GM18520 (cell line): ENCODE results near the gene ZMYM1.
"Not testable (repeated sequence)": the region's sequence is repeated elsewhere in the genome, so short reads cannot be mapped to it uniquely, and the experiment has no call there.

Experiments
- ATAC-seq: cut with Tn5 transposase; IDR thresholded peaks from one replicate; pipeline ENCODE4 v1.9.1; 2021; ENCODE audit not compliant: unreplicated experiment

Gene ZMYM1

GRCh38 chr1:35073265-35073811 is 5.8 kb upstream of the ZMYM1 start:
- ATAC-seq, result no peak

DNA sequence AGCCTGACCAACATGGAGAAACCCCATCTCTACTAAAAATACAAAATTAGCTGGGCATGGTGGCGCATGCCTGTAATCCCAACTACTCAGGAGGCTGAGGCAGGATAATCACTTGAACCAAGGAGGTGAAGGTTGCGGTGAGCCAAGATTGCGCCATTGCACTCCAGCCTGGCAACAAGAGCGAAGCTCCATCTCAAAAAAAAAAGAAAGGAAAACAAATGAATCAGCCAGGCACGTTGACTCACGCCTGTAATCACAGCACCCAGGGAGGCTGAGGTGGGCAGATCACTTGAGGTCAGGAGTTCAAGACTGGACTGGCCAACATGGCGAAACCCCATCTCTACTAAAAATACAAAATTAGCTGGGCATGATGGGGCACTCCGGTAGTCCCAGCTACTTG is 2.8 kb upstream of the ZMYM1 start:
- not testable (repeated sequence) for ATAC-seq

GRCh38 chr1:35080171-35080854 is 1.1 kb downstream of the ZMYM1 start:
- no peak for ATAC-seq

GRCh38 chr1:35085421-35085820 is 6.2 kb downstream of the ZMYM1 start:
- no peak for ATAC-seq

GRCh38 chr1:35097224-35097623 is 18.0 kb downstream of the ZMYM1 start:
- no peak for ATAC-seq

- no peak for ATAC-seq
Measured at GRCh38 chr1:35111106-35111505, 31.9 kb downstream of the ZMYM1 start.

GRCh38 chr1:35112668-35113067 is 33.5 kb downstream of the ZMYM1 start:
- ATAC-seq, result no peak

DNA sequence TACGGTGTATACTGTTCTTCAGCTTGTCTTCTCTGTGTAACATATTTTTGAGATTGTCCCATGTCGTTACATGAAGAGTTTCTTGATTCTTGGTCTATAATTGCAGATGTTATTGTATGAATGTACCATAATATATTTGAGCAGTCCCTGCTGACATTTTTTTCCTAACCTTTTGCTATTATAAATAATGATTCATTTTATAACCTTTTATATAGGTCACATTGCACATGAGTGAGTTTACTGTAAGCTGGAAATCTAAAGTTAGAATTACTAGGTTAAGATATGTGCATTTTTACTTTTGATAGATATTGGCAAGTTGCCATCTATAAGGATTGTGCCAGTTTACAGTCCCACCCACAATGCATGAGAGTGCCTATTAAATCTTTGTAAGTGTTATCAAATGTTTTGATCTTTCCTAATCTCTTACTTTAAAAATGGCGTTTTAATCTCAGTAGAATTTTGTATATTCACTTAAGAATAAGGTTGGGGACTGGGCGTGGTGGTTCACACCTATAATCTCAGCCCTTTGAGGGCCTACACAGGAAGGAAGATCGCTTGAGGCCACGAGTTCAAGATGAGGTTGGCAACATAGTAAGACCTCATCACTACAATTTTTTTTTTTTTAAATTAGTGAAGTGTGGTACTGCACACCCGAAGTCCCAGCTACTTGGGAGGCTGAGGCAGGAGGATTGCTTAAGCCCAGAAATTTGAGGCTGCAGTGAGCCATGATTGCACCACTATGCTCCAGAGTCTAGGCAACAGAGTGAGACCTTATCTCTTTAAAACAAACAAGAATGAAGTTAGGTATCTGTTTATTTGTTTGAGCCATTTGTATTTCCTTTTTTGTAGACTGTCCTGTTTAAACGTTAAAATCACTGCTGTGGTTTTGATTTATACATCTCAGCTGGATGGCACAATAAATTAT is 36.5 kb downstream of the ZMYM1 start:
- ATAC-seq, result no peak

GRCh38 chr1:35120458-35121133 is 41.4 kb downstream of the ZMYM1 start:
- ATAC-seq, result no peak

GRCh38 chr1:35122311-35122710 is 43.1 kb downstream of the ZMYM1 start:
- ATAC-seq, result no peak

GRCh38 chr1:35126546-35126945 is 47.4 kb downstream of the ZMYM1 start:
- ATAC-seq, result no peak

GRCh38 chr1:35129080-35129479 is 49.9 kb downstream of the ZMYM1 start:
- no peak for ATAC-seq

- no peak for ATAC-seq
Measured at GRCh38 chr1:35136780-35137179, 57.6 kb downstream of the ZMYM1 start.

DNA sequence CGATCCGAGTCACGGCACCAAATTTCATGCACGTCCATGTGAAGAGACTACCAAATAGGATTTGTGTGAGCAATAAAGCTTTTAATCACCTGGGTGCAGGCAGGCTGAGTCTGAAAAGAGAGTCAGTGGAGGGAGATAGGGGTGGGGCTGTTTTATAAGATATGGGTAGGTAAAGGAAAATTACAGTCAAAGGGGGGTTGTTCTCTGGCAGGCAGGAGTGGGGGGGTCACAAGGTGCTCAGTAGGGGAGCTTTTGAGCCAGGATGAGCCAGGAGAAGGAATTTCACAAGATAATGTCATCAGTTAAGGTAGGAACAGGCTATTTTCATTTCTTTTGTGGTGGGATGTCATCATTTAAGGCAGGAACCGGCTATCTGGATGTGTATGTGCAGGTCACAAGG is 58.4 kb downstream of the ZMYM1 start:
- not testable (repeated sequence) for ATAC-seq

DNA sequence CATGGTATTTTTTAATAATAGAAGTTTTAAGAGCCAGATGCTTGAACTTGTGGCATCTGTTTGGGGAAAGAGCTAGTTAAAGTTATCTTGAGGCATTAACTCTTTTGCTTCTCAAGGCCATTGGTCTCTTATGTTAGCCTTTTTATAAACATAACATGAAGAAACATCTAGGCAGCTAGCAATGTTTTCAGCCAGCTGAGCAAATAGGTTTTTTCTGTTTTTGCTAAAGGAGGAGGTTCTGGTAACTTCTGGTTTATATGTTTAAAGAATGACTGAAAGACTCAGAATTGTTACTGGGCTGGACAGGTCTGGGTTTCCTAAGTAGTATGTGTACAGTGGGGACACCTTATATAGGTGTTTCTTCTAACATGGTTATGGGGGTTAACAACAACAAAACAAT is 63.1 kb downstream of the ZMYM1 start:
- ATAC-seq, result not testable (repeated sequence)

GRCh38 chr1:35142728-35143127 is 63.5 kb downstream of the ZMYM1 start:
- not testable (repeated sequence) for ATAC-seq

- no peak for ATAC-seq
Measured at GRCh38 chr1:35143737-35144508, 64.7 kb downstream of the ZMYM1 start.

- ATAC-seq, result not testable (repeated sequence)
Measured at GRCh38 chr1:35145892-35146549, 66.8 kb downstream of the ZMYM1 start.

GRCh38 chr1:35151220-35151619 is 72.0 kb downstream of the ZMYM1 start:
- no peak for ATAC-seq

DNA sequence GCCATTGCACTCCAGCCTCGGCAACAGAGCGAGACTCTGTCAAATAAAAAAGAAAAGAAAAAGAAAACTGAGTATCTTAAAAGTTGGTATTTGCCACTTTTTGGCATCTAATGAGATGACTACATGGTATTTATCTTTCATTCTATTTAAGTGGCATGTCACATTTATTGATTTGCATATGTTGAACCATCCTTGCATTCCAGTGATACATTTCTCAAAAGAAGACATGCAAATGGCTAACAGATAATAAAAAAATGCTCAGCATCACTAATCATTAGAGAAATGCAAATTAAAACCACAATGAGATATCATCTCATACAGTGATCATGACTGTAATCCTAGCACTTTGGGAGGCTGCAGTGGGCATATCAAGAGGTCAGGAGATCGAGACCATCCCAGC is 85.7 kb downstream of the ZMYM1 start:
- ATAC-seq, result no peak
